Measurements from ENCODE around the gene DNAJC4. TPM values are rescaled to one million over a fixed set of nuclear protein-coding genes. Genes with fewer than 3 reads are reported as not detected.

DNAJC4 gene
- total and polyA plus RNA-seq, 9 of the 15 experiments (the other 6 are each of a cell fraction or from before 2014, with no cell fraction given) = 4.0 to 32.6 (median 19.9) TPM

DNA sequence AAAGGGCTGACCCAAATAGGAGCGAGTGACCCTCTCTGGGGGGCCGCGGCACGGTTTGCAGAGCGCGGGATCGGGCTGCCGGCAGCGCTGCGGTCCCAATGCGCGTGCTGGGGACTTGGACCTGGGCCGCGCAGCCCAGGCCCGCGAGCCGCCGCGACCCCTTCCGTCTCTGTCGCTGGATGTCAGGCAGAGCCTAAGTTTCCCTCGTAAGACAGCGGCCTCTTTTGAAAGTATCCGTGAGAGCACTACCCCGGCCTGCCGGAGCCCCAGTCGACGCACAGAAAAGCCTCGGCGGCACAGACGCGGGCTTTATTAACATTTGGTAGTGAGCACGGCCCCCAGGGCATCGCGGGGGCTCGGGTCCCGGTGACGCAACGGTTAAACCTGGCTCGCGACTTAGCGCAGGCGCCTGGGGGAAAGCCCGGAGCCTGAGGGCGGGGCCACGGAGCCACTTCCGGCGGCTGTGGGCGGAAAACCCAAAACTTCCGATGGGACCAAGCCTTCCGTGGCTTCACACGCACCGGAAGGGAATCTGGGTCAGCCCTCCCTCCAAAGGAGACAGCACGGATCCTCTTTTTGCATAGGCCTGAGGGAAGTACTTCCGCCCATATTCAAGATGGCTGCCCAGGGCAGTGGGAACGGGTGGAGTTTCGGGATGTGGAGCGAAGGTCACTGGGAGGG is 39.3 kb downstream of the DNAJC4 start (continued):
- TF ChIP-seq ZBTB11 (CRISPR knock-in tag; IDR thresholded peaks at IDR 0.05) (peak; percentile 84 to 97 (median 86); a peak in 5 of 6 replicates), PHTF2 (CRISPR knock-in tag; IDR thresholded peaks at IDR 0.05) (no peak), EP400 (IDR thresholded peaks at IDR 0.05) (no peak; the same call in 1 of the 2 replicates), E2F6 (IDR thresholded peaks at IDR 0.05; ENCODE audit: borderline replicate concordance in 1 of 2, extremely low read depth in 1 of 2, insufficient read depth in 1 of 2, insufficient read length in 1 of 2, low read depth in 1 of 2, low read length in 1 of 2, poor library complexity in 1 of 2, severe bottlenecking in 1 of 2) (peak; percentile 52 to 66), ZNF512 (tag; IDR thresholded peaks at IDR 0.05) (no peak), ZNF311 (CRISPR knock-in tag; IDR thresholded peaks at IDR 0.05) (no peak), JUND (IDR thresholded peaks at IDR 0.05; ENCODE audit: borderline replicate concordance, low read depth, low read length) (peak; percentile 64), JUND (tag; IDR thresholded peaks at IDR 0.05; ENCODE audit: borderline replicate concordance, low read depth, low read length) (no peak; the same call in 2 of the 3 replicates), HMBOX1 (IDR thresholded peaks at IDR 0.05) (0 out of 2 replicates have a peak, but pooled peaks have one; percentile 11), FOXJ3 (CRISPR knock-in tag; IDR thresholded peaks at IDR 0.05) (no peak), TBP (optimal IDR thresholded peaks at IDR 0.05; ENCODE audit: low read depth, low read length) (peak; percentile 75), SAFB (IDR thresholded peaks at IDR 0.05; ENCODE audit: borderline replicate concordance, low read depth, low read length) (no peak), PTRF (tag; IDR thresholded peaks at IDR 0.05) (no peak), NCOA1 (IDR thresholded peaks at IDR 0.05; ENCODE audit: low read depth) (peak; percentile 93), PRPF4 (IDR thresholded peaks at IDR 0.05; ENCODE audit: insufficient read depth, low read depth, low read length, poor library complexity, severe bottlenecking) (no peak), ELK1 (CRISPR knock-in tag; IDR thresholded peaks at IDR 0.05) (no peak), MEF2D (tag; conservative IDR thresholded peaks at IDR 0.05; ENCODE audit: low read depth) (no peak)
- TF ChIP-seq, protein P1, sequence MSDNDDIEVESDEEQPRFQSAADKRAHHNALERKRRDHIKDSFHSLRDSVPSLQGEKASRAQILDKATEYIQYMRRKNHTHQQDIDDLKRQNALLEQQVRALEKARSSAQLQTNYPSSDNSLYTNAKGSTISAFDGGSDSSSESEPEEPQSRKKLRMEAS (CRISPR knock-in tag; IDR thresholded peaks at IDR 0.05) = no peak; the same call in none of the 2 replicates
